CD14-positive monocyte (primary cell): ENCODE measurements around the gene RNF151. TPM values are rescaled to one million over a fixed set of nuclear protein-coding genes. Genes with fewer than 3 reads are reported as not detected.

Source experiments
- DNase-seq, 3 donors: peaks; one replicate each; pipeline ENCODE4 v3.0.0-alpha.2; 2011 to 2022
- H2AFZ ChIP-seq: 2 replicates; pipeline ENCODE4 v1.6.0; 2012; ENCODE audit warnings: mild to moderate bottlenecking, low read depth, low read length, inconsistent platforms; ENCODE audit not compliant: insufficient read depth, poor library complexity, severe bottlenecking
- H3K27ac ChIP-seq, 2 donors: 1 replicate in 1 of 2; 2 replicates in 1 of 2; pipeline ENCODE4 v1.5.1; 2012 to 2013; ENCODE audit warnings: low read length in 2 of 2, control low read depth in 1 of 2, inconsistent platforms in 1 of 2, low read depth in 1 of 2, mild to moderate bottlenecking in 1 of 2
- H3K27me3 ChIP-seq, 2 donors: one replicate each; pipeline versions ENCODE4 v1.6.0 to v1.6.1; 2011 to 2013; ENCODE audit warnings: low read length in 2 of 2; ENCODE audit not compliant: control insufficient read depth in 2 of 2, insufficient read depth in 2 of 2
- H3K36me3 ChIP-seq, 2 donors: replicated peaks in 1 of 2; 1 replicate in 1 of 2; 2 replicates in 1 of 2; pipeline versions ENCODE4 v1.5.1 to v1.6.1; 2012 to 2013; ENCODE audit warnings: low read length in 2 of 2, control low read depth in 1 of 2, inconsistent platforms in 1 of 2, mild to moderate bottlenecking in 1 of 2; ENCODE audit not compliant: insufficient read depth in 2 of 2, control insufficient read depth in 1 of 2
- H3K4me1 ChIP-seq, 2 donors: 1 replicate in 1 of 2; 2 replicates in 1 of 2; pipeline versions ENCODE4 v1.5.1 to v1.6.1; 2012 to 2013; ENCODE audit warnings: low read length in 2 of 2, control low read depth in 1 of 2, inconsistent platforms in 1 of 2, mild to moderate bottlenecking in 1 of 2, moderate library complexity in 1 of 2; ENCODE audit not compliant: insufficient read depth in 2 of 2, control insufficient read depth in 1 of 2
- H3K4me2 ChIP-seq: replicated peaks from 2 replicates; pipeline ENCODE3; 2012; ENCODE audit warnings: low read length, moderate library complexity, mild to moderate bottlenecking; ENCODE audit not compliant: poor library complexity, severe bottlenecking; ENCODE audit errors: extremely low read depth
- H3K4me3 ChIP-seq, 3 experiments: fragments of 200-600 bp in 1 of 3; sonication (generic) in 1 of 3; replicated peaks in 1 of 3; 1 replicate in 2 of 3; 2 replicates in 1 of 3; pipeline ENCODE4 v1.5.1; 2011 to 2013; ENCODE audit warnings: low read length in 3 of 3, mild to moderate bottlenecking in 3 of 3, control low read depth in 2 of 3, low read depth in 2 of 3, inconsistent platforms in 1 of 3, moderate library complexity in 1 of 3
- H3K79me2 ChIP-seq: 2 replicates; pipeline ENCODE4 v1.6.0; 2012; ENCODE audit warnings: mild to moderate bottlenecking, control low read depth, inconsistent platforms, low read length, moderate library complexity; ENCODE audit not compliant: insufficient read depth
- H3K9ac ChIP-seq: 2 replicates; pipeline ENCODE4 v1.6.0; 2017; ENCODE audit warnings: low read length, mild to moderate bottlenecking; ENCODE audit not compliant: insufficient read depth, poor library complexity, severe bottlenecking
- H3K9me3 ChIP-seq, 2 donors: replicated peaks in 1 of 2; 1 replicate in 1 of 2; 2 replicates in 1 of 2; pipeline versions ENCODE4 v1.5.1 to v1.6.1; 2012 to 2013; ENCODE audit warnings: low read length in 2 of 2, control low read depth in 1 of 2; ENCODE audit not compliant: control insufficient read depth in 1 of 2, insufficient read depth in 1 of 2
- H4K20me1 ChIP-seq: 2 replicates; pipeline ENCODE4 v1.6.0; 2012; ENCODE audit warnings: mild to moderate bottlenecking, low read length, control low read depth, moderate library complexity; ENCODE audit not compliant: insufficient read depth
- H3K27ac Mint-ChIP-seq, 7 donors: one replicate each; pipeline ENCODE4 v1.8.0; 2020; ENCODE audit warnings: mild to moderate bottlenecking in 7 of 7, mixed read lengths in 7 of 7, moderate library complexity in 6 of 7, inconsistent platforms in 2 of 7
- H3K27me3 Mint-ChIP-seq, 3 donors: one replicate each; pipeline ENCODE4 v1.8.0; 2021 to 2022; ENCODE audit warnings: low read depth in 3 of 3, mild to moderate bottlenecking in 3 of 3, mixed read lengths in 3 of 3, moderate library complexity in 3 of 3, inconsistent platforms in 1 of 3
- H3K36me3 Mint-ChIP-seq, 2 donors: one replicate each; pipeline ENCODE4 v1.8.0; 2020; ENCODE audit warnings: mixed read lengths in 2 of 2, inconsistent platforms in 1 of 2, mild to moderate bottlenecking in 1 of 2
- H3K4me1 Mint-ChIP-seq: one replicate; pipeline ENCODE4 v1.8.0; 2020; ENCODE audit warnings: mild to moderate bottlenecking, mixed read lengths
- H3K4me3 Mint-ChIP-seq, 2 donors: one replicate each; pipeline ENCODE4 v1.8.0; 2020; ENCODE audit warnings: mild to moderate bottlenecking in 2 of 2, mixed read lengths in 2 of 2, moderate library complexity in 1 of 2
- H3K9me3 Mint-ChIP-seq, 7 donors: one replicate each; pipeline ENCODE4 v1.8.0; 2020 to 2022; ENCODE audit warnings: mixed read lengths in 7 of 7, mild to moderate bottlenecking in 6 of 7, moderate library complexity in 6 of 7, inconsistent platforms in 2 of 7
- CTCF ChIP-seq: fragments of 200-600 bp; IDR thresholded peaks from one replicate; pipeline ENCODE4 v1.8.0; 2022; ENCODE audit warnings: antibody characterized with exemption, mild to moderate bottlenecking
- WGBS: methylation state at CpG from one replicate; pipeline ENCODE4 v1.1.5; 2013; ENCODE audit warnings: missing lambda C conversion rate; ENCODE audit not compliant: insufficient coverage; 5-methylcytosine and 5-hydroxymethylcytosine counted together
- intact Hi-C, 2 donors: fragments of 100-400 bp; cut with micrococcal nuclease; formaldehyde crosslinking; loops; one replicate each; pipeline versions ENCODE4 v1.15.0 to v1.15.1; 2023
- polyA plus RNA-seq, 3 donors: library from polyadenylated mRNA; depleted of rRNA in 1 of 3; unstranded in 2 of 3; stranded (reverse) in 1 of 3; fragments of 300-500 nt in 2 of 3; fragments of >200 nt in 1 of 3; fragmentation: Illumina TruSeq in 2 of 3; gene quantifications; 1 replicate in 2 of 3; 2 replicates in 1 of 3; pipeline ENCODE4 v1.2.3, GENCODE V29; 2012 to 2021

Gene RNF151
- polyA plus RNA-seq, 3 donors, result not detected

- H4K20me1 ChIP-seq, result peaks cover 8% of the 10 kb centered on the region
- no peak for DNase-seq
- Mint-ChIP-seq H3K9me3 (peaks cover 0 to 12% (median 5%) of the 10 kb centered on the region in 7 donors), H3K27me3 (peaks cover 50 to 63% (median 52%) of the 10 kb centered on the region in 3 donors), H3K27ac (peak overlapping the region in 3 of 7 donors; percentile 76 to 88 (median 83)), H3K36me3 (peaks cover 30 to 39% of the 10 kb centered on the region in 2 donors), H3K4me3 (peak overlapping the region; percentile 75 to 89), H3K4me1 (peaks cover 18% of the 10 kb centered on the region)
- no peaks in the 10 kb centered on the region for H3K79me2 ChIP-seq
- peak overlapping the region; percentile 99 for H3K4me2 ChIP-seq
- H3K9me3 ChIP-seq, result peaks cover 0 to 17% of the 10 kb centered on the region in 2 donors
- peaks cover 18 to 25% of the 10 kb centered on the region in 2 donors for H3K36me3 ChIP-seq
- peak overlapping the region; percentile 1 to 87 (median 10) for H3K4me3 ChIP-seq
- H3K27me3 ChIP-seq, result peaks cover 30 to 50% of the 10 kb centered on the region in 2 donors
- H3K4me1 ChIP-seq, result peaks cover 20 to 28% of the 10 kb centered on the region in 2 donors
- H3K27ac ChIP-seq, result peak overlapping the region in 1 of 2 donors; percentile 73
- 23% methylated on average over 17 of the region's 19 CpGs for WGBS
- intact Hi-C loops, result no loop called here
- H2AFZ ChIP-seq, result peak overlapping the region; percentile 90
- no peak for TF ChIP-seq CTCF
- peak overlapping the region; percentile 74 for H3K9ac ChIP-seq
These were observed 16.4 kb downstream of the RNF151 start for GRCh38 chr16:1982991-1983543.

GRCh38 chr16:1983544-1984346 is 17.1 kb downstream of the RNF151 start, which contains the start of gene GFER:
GFER (plus strand) TSS chr16:1984193; CDS start chr16:1984219, 26 bp downstream.
- H3K4me1 ChIP-seq, result peaks cover 20 to 28% of the 10 kb centered on the region in 2 donors
- H4K20me1 ChIP-seq, result peaks cover 6% of the 10 kb centered on the region
- H3K27me3 Mint-ChIP-seq, result peaks cover 53 to 63% (median 55%) of the 10 kb centered on the region in 3 donors
- intact Hi-C loops, result no loop called here
- peaks cover 30 to 51% of the 10 kb centered on the region in 2 donors for H3K27me3 ChIP-seq
- H3K9me3 Mint-ChIP-seq, result peaks cover 0 to 12% (median 6%) of the 10 kb centered on the region in 7 donors
- peak within 1 kb of the TSS in 1 of 2 donors; percentile 73 for H3K27ac ChIP-seq
- H3K9ac ChIP-seq, result peak within 1 kb of the TSS; percentile 74
- DNase-seq, result peak; percentile 84 to 86 (median 84)
- peaks cover 0 to 18% of the 10 kb centered on the region in 2 donors for H3K9me3 ChIP-seq
- H3K4me3 Mint-ChIP-seq, result peak within 1 kb of the TSS; percentile 75 to 89
- under 1% methylated on average over 109 of the region's 109 CpGs for WGBS
- peaks cover 18% of the 10 kb centered on the region for H3K4me1 Mint-ChIP-seq
- peak within 1 kb of the TSS; percentile 52 to 87 (median 55) for H3K4me3 ChIP-seq
- peak within 1 kb of the TSS; percentile 90 for H2AFZ ChIP-seq
- TF ChIP-seq CTCF, result peak; percentile 57
- H3K4me2 ChIP-seq, result peak within 1 kb of the TSS; percentile 99
- peak within 1 kb of the TSS in 4 of 7 donors; percentile 35 to 88 (median 80) for H3K27ac Mint-ChIP-seq
- H3K79me2 ChIP-seq, result no peaks in the 10 kb centered on the region
- peaks cover 12 to 18% of the 10 kb centered on the region in 2 donors for H3K36me3 ChIP-seq
- peaks cover 27 to 34% of the 10 kb centered on the region in 2 donors for H3K36me3 Mint-ChIP-seq
